ENCODE results near the gene RAB39B.

Gene RAB39B

DNA sequence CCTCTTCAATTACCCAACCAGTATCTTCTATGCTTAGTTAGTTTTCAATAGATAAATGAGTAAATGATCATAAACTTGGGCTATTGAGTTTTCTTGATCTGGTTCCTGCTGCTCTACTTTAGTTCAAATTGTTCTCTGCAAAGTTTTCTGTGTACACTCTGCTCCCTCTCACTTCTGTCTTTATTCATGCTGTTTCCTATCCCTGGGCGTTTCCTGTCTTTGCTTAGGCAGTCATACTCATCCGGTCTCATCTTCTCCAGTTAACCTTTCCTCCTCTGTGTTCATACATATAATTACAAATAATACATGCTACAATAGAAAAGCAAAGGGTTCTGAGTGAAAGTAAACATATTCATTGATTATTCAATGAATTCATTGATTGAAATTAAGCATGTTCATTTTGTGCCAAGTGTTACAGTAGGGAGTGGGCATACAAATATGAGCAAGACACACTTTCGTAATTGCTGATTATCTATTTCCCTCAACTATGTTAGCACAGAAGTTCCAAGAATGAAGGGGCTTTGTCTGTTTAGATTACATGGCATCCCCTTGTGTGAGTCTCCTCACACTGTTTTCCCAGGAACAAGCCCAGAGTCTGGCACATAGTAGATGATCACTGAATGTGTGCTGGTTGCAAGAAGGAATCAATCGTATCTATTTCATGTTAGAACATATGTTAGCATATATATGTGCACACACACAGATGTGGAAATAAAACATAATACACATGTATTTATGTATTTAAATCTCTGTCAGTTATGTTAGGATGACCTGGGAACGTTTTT is 1.1 kb downstream of the RAB39B start:
- no peak overlapping the region for H3K4me3 ChIP-seq (replicated peaks; ENCODE audit: low read depth, low read length)
- DNase-seq (ENCODE audit: extremely low read depth, low read depth), result no peak
- no peak for TF ChIP-seq CTCF (IDR thresholded peaks at IDR 0.05; ENCODE audit: low read depth, low read length, missing control alignments)

GRCh38 chrX:155259752-155260151 is 4.5 kb downstream of the RAB39B start:
- DNase-seq (ENCODE audit: extremely low read depth, low read depth), result no peak
- no peak for TF ChIP-seq CTCF (IDR thresholded peaks at IDR 0.05; ENCODE audit: low read depth, low read length, missing control alignments)
- no peak overlapping the region for H3K4me3 ChIP-seq (replicated peaks; ENCODE audit: low read depth, low read length)

- no peak overlapping the region for H3K4me3 ChIP-seq (replicated peaks; ENCODE audit: low read depth, low read length)
- TF ChIP-seq CTCF (IDR thresholded peaks at IDR 0.05; ENCODE audit: low read depth, low read length, missing control alignments), result no peak
- DNase-seq (ENCODE audit: extremely low read depth, low read depth), result no peak
These were observed 12.9 kb downstream of the RAB39B start for GRCh38 chrX:155251391-155251790.

DNA sequence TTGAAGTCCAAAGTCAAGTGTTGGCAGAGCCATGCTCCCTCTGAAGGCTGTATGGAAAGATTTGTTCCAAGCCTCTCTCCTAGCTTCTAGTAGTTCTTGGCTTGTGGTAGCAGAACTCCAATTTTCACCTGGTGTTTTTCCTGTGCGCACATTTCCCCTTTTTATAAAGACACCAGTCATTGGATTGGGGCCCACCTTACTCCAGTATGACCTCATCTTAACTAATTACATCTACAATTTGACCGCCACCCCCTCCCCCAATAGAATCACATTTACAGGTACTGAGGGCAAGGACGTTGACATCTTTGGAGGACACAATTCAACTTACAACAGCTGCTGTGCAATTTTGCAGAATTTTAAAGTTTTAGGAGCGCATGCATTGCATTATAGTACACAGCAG is 16.8 kb downstream of the RAB39B start:
- DNase-seq (ENCODE audit: extremely low read depth, low read depth), result no peak
- H3K4me3 ChIP-seq (replicated peaks; ENCODE audit: low read depth, low read length), result no peak overlapping the region
- TF ChIP-seq CTCF (IDR thresholded peaks at IDR 0.05; ENCODE audit: low read depth, low read length, missing control alignments), result no peak

- H3K4me3 ChIP-seq (replicated peaks; ENCODE audit: low read depth, low read length), result no peak overlapping the region
- DNase-seq (ENCODE audit: extremely low read depth, low read depth), result no peak
- no peak for TF ChIP-seq CTCF (IDR thresholded peaks at IDR 0.05; ENCODE audit: low read depth, low read length, missing control alignments)
These were observed 17.5 kb downstream of the RAB39B start for GRCh38 chrX:155246748-155247147.

GRCh38 chrX:155242300-155242699 is 22.0 kb downstream of the RAB39B start:
- DNase-seq (ENCODE audit: extremely low read depth, low read depth), result no peak
- TF ChIP-seq CTCF (IDR thresholded peaks at IDR 0.05; ENCODE audit: low read depth, low read length, missing control alignments), result no peak
- H3K4me3 ChIP-seq (replicated peaks; ENCODE audit: low read depth, low read length), result no peak overlapping the region

DNA sequence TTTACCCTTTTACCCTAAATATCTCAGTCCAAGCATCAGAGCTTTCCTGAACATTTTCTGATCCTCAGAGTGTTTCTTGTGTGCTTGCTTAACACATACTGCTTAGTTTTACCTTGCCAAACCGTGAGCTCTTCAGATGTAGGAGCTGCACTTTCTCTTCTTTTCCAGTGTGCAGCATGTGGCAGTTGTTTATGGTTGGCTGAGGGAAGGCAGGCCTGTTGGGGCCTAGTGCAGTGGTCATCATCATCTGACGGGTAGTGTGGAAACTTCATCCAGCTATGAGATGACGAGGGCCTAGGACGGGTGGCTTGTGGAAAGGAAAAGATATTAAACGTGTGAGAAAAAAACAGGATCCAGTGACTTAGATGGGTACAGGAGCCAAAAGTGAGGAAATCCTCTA is 26.6 kb downstream of the RAB39B start:
- no peak for DNase-seq (ENCODE audit: extremely low read depth, low read depth)
- no peak for TF ChIP-seq CTCF (IDR thresholded peaks at IDR 0.05; ENCODE audit: low read depth, low read length, missing control alignments)
- H3K4me3 ChIP-seq (replicated peaks; ENCODE audit: low read depth, low read length), result no peak overlapping the region

Data from HFF-Myc (cell line).